ENCODE measurements around the gene CREB3L2.
"Not testable (repeated sequence)": the region's sequence is repeated elsewhere in the genome, so short reads cannot be mapped to it uniquely, and the experiment has no call there.

Gene CREB3L2

DNA sequence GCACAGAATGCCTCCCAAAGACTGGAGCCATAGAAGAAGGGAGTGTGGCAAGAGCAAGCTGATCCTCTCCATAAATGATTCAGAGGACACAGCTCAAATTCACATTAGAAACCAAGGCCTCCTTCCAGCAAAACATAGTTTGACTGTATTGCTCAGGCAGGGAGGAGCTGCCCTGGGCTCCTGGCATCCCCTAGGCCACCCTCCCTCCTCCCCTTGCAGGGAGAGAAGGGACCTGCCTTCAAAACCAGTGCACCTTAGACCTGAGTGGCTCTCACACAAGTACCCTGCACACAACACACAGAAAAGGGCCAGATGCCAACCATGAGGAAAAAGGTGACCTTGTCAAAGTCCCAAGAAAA lies 64.7 kb downstream of the CREB3L2 start:
- in situ Hi-C loops (cut with HindIII; ENCODE audit: low pct_unique_long_range_greater_than_20kb, low sequenced_read_pairs), result no loop called here
- no peak for TF ChIP-seq JUND (IDR thresholded peaks at IDR 0.05; ENCODE audit: low read depth)
- DNase-seq (ENCODE audit: low read depth in 1 of 2, low spot score in 1 of 2), result no peak

DNA sequence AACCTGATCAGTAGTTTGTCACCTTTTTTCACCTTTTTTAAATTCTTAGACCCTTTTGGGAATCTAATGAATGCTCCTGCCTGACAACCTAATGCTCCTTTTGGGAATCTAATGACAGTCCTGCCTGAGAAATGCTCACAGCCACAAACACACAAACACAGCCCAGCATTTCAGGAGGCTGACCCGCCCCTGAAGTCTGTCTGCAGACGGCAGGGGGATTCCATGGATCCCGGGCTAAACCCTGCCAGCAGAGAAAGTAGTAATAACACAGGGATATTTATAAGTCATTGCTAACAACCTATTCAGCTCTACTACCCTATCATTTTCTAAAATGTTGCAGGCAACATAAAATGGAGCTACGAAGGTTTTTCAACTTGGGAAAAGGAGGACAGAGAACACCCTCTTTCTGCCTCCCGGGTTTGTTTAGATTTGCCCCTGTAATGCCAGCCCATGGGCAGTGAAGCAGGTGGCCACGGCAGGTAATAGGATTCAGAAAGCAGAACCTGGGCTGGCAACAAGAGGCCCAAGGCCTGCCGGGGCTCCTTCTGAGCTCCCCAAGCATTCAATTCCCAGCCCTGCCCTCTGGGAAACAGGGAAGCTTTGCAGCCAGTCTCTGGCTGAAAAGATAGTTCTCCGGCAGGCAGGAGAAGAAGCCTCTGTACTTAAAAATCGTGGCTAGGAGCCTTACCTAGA lies 65.2 kb downstream of the CREB3L2 start:
- TF ChIP-seq JUND (IDR thresholded peaks at IDR 0.05; ENCODE audit: low read depth), result no peak
- no peak for DNase-seq (ENCODE audit: low read depth in 1 of 2, low spot score in 1 of 2)
- in situ Hi-C loops (cut with HindIII; ENCODE audit: low pct_unique_long_range_greater_than_20kb, low sequenced_read_pairs), result no loop called here

DNA sequence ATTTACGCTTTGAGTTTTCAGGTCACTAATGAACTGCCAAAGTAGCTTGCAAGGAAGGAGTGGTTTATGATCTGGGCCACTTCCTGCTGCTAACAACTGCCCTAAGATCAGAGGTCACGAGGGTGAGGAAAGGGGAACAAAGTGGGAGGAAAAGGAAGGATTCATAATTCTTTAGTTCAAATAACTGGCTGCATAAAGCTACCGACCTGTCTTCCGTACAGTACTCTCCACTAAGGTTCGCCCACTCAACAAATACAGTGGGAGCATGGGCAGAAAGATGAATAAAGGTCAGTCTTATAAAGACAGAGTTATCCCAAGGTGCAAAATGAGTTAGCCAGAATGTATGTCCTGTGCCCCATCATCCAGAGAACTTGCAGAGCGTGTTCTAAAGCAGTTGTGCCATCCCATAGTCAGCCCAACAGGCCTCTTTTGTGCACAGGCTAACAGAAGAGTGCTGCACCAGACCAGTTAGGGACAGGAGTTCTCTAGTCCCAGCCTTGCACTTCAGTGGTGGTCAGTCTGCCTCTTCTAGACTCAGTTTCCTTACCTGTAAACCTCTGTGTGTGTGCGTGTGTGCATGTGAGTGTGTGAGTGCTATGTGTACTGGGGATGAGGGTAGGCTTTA lies 65.9 kb downstream of the CREB3L2 start:
- DNase-seq (ENCODE audit: low read depth in 1 of 2, low spot score in 1 of 2), result no peak
- TF ChIP-seq JUND (IDR thresholded peaks at IDR 0.05; ENCODE audit: low read depth), result no peak

GRCh38 chr7:137934941-137935883 lies 66.7 kb downstream of the CREB3L2 start:
- in situ Hi-C loops (cut with HindIII; ENCODE audit: low pct_unique_long_range_greater_than_20kb, low sequenced_read_pairs), result no loop called here
- no peak for DNase-seq (ENCODE audit: low read depth in 1 of 2, low spot score in 1 of 2)

More for the DNA sequence above, 65.9 kb downstream of the CREB3L2 start:
- in situ Hi-C loops (cut with HindIII; ENCODE audit: low pct_unique_long_range_greater_than_20kb, low sequenced_read_pairs), result no loop called here

GRCh38 chr7:137934176-137934826 lies 67.6 kb downstream of the CREB3L2 start:
- in situ Hi-C loops (cut with HindIII; ENCODE audit: low pct_unique_long_range_greater_than_20kb, low sequenced_read_pairs), result no loop called here
- no peak for TF ChIP-seq JUND (IDR thresholded peaks at IDR 0.05; ENCODE audit: low read depth)
- DNase-seq (ENCODE audit: low read depth in 1 of 2, low spot score in 1 of 2), result no peak

More at GRCh38 chr7:137934941-137935883, 66.7 kb downstream of the CREB3L2 start:
- TF ChIP-seq JUND (IDR thresholded peaks at IDR 0.05; ENCODE audit: low read depth), result no peak

DNA sequence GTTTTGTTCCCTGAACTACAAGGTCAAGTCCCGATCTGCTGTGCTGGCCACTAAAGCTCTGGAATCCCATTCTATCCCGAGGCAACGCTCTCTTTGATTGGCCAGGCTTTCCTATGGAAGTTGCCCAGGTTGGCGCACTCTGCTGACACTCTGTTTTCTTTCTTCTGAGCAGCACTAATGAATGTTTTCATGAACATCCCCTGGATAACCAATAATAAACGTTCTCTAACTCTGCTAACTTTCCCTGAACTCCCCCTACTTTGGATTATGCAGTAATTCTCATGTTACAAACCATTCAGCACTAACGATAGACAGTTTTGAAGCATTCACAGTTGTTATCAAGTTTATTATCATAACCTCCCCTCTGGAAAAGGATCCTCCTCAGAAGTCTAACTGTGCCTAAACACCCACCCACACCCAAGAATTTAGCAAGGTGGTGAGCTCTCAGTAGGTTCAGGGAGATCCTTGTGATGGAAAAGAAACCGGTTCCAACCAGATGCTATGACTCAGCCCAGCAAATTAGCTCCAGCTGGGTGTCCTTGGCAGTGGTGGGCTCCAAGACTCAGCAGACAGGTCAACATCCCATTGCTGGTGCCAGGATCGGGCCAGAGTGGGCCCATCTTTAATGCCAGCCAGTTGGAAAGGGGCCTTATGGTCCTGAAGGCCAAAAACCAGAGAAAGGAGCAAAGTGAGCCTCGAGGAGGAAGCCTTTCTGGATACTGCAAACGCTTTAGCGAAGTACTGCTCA lies 68.4 kb downstream of the CREB3L2 start:
- peak in 1 of 2 experiments; percentile 25 for DNase-seq (ENCODE audit: low read depth in 1 of 2, low spot score in 1 of 2)
- in situ Hi-C loops (cut with HindIII; ENCODE audit: low pct_unique_long_range_greater_than_20kb, low sequenced_read_pairs), result no loop called here
- no peak for TF ChIP-seq JUND (IDR thresholded peaks at IDR 0.05; ENCODE audit: low read depth)

GRCh38 chr7:137932881-137933269 lies 69.0 kb downstream of the CREB3L2 start:
- in situ Hi-C loops (cut with HindIII; ENCODE audit: low pct_unique_long_range_greater_than_20kb, low sequenced_read_pairs), result no loop called here
- TF ChIP-seq JUND (IDR thresholded peaks at IDR 0.05; ENCODE audit: low read depth), result no peak
- no peak for DNase-seq (ENCODE audit: low read depth in 1 of 2, low spot score in 1 of 2)

GRCh38 chr7:137931823-137932222 lies 70.1 kb downstream of the CREB3L2 start:
- in situ Hi-C loops (cut with HindIII; ENCODE audit: low pct_unique_long_range_greater_than_20kb, low sequenced_read_pairs), result no loop called here
- no peak for TF ChIP-seq JUND (IDR thresholded peaks at IDR 0.05; ENCODE audit: low read depth)
- no peak for DNase-seq (ENCODE audit: low read depth in 1 of 2, low spot score in 1 of 2)

GRCh38 chr7:137930581-137930980 lies 71.3 kb downstream of the CREB3L2 start:
- no peak for DNase-seq (ENCODE audit: low read depth in 1 of 2, low spot score in 1 of 2)
- in situ Hi-C loops (cut with HindIII; ENCODE audit: low pct_unique_long_range_greater_than_20kb, low sequenced_read_pairs), result no loop called here
- no peak for TF ChIP-seq JUND (IDR thresholded peaks at IDR 0.05; ENCODE audit: low read depth)

DNA sequence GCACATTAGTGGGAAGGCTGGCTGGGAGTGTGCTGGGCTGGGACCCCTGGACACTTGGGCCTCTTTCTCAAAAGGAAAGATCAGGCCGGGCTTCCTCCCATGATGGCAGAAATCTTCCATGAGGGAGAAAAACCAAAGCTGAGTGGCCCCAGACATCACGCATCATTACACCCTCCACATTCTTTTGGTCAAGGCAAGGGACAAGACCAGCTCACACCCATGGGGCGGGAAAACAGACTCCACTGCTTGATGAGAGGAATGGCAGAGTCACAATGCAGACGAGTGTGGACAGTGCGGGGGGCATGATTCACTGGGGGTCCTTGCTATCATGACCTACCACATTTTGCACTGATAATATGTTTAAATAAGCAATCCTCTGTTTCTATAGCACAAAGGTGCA lies 73.3 kb downstream of the CREB3L2 start:
- no peak for DNase-seq (ENCODE audit: low read depth in 1 of 2, low spot score in 1 of 2)
- in situ Hi-C loops (cut with HindIII; ENCODE audit: low pct_unique_long_range_greater_than_20kb, low sequenced_read_pairs), result no loop called here
- TF ChIP-seq JUND (IDR thresholded peaks at IDR 0.05; ENCODE audit: low read depth), result no peak

DNA sequence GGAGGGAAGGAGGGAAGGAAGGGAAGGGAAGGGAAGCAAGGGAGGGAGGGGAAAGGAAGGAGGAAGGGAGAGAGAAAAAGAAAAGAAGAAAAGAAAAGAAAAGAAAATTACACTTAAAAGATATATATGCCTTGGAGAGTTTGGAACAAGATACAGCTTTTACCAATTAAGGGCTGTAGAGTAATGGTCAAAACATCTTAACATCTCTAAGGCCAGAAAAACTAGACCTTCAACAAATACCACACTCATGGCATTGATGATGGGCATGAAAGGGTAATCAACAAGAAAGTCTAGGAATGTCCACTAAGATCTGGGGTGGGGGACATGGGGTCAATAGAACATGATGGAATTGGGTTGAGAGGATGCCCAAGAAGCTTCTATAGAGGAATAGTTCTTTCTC lies 74.5 kb downstream of the CREB3L2 start:
- DNase-seq (ENCODE audit: low read depth in 1 of 2, low spot score in 1 of 2), result no peak
- no peak for TF ChIP-seq JUND (IDR thresholded peaks at IDR 0.05; ENCODE audit: low read depth)
- in situ Hi-C loops (cut with HindIII; ENCODE audit: low pct_unique_long_range_greater_than_20kb, low sequenced_read_pairs), result no loop called here

DNA sequence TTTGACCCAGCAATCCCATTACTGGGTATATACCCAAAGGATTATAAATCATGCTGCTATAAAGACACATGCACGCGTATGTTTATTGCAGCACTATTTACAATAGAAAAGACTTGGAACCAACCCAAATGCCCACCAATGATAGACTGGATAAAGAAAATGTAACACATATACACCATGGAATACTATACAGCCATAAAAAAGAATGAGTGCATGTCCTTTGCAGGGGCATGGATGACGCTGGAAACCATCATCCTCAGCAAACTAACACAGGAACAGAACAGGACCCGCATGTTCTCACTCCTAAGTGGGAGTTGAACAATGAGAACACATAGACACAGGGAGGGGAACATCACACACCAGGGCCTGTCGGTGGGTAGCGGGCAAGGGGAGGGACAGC lies 75.7 kb downstream of the CREB3L2 start:
- in situ Hi-C loops (cut with HindIII; ENCODE audit: low pct_unique_long_range_greater_than_20kb, low sequenced_read_pairs), result not testable (repeated sequence)

More for the DNA sequence above, 75.7 kb downstream of the CREB3L2 start:
- DNase-seq (ENCODE audit: low read depth in 1 of 2, low spot score in 1 of 2), result not testable (repeated sequence)

All from T47D (cell line).